Esophagus muscularis mucosa (tissue), 4 donors: ENCODE data around the gene CHCHD6.

ENCODE experiments used
- EP300 ChIP-seq: sonication (generic); formaldehyde crosslinking; IDR thresholded peaks from one replicate; pipeline ENCODE4 v1.6.1; 2017; ENCODE audit warnings: antibody characterized with exemption
- POLR2A ChIP-seq: fragments of 450-650 bp; IDR thresholded peaks from one replicate; pipeline ENCODE4 v1.6.1; 2017; ENCODE audit warnings: antibody characterized with exemption, moderate library complexity, mild to moderate bottlenecking, low read depth
- POLR2AphosphoS5 ChIP-seq, 2 donors: sonication (generic); formaldehyde crosslinking; IDR thresholded peaks; one replicate each; pipeline ENCODE4 v1.6.1; 2017; ENCODE audit warnings: antibody characterized with exemption in 2 of 2
- TF ChIP-seq, protein P1 (sequence below), 3 experiments: fragments of 200-600 bp in 2 of 3; fragments of 450-650 bp in 1 of 3; sonication (generic) in 2 of 3; IDR thresholded peaks; one replicate each; pipeline ENCODE4 v1.5.1; 2017 to 2019; ENCODE audit warnings: antibody characterized with exemption in 3 of 3, mild to moderate bottlenecking in 2 of 3, moderate library complexity in 1 of 3

DNA sequence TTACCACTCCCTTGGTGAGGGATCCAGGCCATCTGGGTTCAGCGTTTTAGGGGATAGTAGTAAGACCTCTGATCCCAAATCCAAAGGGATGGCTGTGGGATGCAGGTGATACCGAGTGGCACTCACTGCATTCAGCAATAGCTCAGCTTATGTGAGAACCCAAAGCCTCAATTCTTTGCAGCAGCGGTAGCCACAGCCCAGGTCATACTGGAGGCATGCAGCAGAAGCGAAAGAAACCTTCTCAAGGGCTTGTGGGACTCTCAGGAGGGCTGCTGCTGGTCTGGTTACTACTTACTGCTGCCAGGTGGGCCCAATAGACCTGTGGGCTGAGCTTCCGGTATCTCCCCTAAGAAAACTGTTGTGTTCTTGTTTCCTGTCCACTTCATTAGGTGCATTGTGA is 38.0 kb downstream of the CHCHD6 start:
- TF ChIP-seq, protein P1, sequence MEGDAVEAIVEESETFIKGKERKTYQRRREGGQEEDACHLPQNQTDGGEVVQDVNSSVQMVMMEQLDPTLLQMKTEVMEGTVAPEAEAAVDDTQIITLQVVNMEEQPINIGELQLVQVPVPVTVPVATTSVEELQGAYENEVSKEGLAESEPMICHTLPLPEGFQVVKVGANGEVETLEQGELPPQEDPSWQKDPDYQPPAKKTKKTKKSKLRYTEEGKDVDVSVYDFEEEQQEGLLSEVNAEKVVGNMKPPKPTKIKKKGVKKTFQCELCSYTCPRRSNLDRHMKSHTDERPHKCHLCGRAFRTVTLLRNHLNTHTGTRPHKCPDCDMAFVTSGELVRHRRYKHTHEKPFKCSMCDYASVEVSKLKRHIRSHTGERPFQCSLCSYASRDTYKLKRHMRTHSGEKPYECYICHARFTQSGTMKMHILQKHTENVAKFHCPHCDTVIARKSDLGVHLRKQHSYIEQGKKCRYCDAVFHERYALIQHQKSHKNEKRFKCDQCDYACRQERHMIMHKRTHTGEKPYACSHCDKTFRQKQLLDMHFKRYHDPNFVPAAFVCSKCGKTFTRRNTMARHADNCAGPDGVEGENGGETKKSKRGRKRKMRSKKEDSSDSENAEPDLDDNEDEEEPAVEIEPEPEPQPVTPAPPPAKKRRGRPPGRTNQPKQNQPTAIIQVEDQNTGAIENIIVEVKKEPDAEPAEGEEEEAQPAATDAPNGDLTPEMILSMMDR (IDR thresholded peaks at IDR 0.05): no peak
- TF ChIP-seq POLR2A (no peak), POLR2AphosphoS5 (IDR thresholded peaks at IDR 0.05) (no peak), EP300 (no peak)
